ENCODE results near the gene VPS37C.

DNA sequence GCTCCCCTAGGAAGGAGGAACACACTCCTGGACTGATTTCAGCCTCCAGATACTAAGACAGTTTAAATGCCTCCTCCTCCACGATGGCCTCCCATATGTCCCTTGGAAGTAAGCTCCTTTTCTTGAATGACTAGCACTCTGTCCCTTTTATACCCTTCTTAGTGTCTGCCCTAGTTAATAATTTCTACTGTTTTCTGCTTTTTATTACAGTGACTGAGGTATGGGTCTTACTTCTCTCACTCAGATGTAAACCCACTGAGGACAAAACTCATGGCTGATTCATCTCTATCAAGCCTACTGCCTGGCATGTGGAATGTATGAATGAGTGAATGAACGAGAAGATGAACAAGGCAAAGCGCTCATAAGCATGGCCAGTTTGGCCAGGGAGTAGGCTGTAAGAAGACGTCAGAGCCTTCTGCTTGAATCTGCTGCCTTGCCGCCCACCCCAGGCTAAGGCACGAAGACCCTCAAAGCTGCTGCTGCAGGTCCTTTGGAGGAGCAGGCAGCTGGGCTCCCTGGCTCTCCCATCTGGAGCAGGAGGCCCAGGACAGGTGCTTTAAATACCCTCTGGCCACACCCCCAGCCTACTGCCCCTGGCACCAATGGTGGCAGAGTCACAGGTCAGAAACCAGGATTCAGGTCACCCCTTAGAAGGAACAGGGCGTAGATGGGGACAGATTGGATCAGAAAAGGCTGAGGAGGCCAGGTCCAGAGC is 33.9 kb upstream of the VPS37C start:
- TF ChIP-seq, protein P1, sequence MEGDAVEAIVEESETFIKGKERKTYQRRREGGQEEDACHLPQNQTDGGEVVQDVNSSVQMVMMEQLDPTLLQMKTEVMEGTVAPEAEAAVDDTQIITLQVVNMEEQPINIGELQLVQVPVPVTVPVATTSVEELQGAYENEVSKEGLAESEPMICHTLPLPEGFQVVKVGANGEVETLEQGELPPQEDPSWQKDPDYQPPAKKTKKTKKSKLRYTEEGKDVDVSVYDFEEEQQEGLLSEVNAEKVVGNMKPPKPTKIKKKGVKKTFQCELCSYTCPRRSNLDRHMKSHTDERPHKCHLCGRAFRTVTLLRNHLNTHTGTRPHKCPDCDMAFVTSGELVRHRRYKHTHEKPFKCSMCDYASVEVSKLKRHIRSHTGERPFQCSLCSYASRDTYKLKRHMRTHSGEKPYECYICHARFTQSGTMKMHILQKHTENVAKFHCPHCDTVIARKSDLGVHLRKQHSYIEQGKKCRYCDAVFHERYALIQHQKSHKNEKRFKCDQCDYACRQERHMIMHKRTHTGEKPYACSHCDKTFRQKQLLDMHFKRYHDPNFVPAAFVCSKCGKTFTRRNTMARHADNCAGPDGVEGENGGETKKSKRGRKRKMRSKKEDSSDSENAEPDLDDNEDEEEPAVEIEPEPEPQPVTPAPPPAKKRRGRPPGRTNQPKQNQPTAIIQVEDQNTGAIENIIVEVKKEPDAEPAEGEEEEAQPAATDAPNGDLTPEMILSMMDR (IDR thresholded peaks at IDR 0.05), result no peak
- TF ChIP-seq EZH2phosphoT487 (IDR thresholded peaks at IDR 0.05) (no peak), EZH2 (IDR thresholded peaks at IDR 0.05) (no peak)
